ENCODE data around the gene SEC14L6.

GRCh38 chr22:30582788-30583545 is 36.4 kb upstream of the SEC14L6 start:
- no peak for TF ChIP-seq CTCF (IDR thresholded peaks at IDR 0.05; ENCODE audit: insufficient read depth, low read depth, low read length)
- TF ChIP-seq EZH2 (IDR thresholded peaks at IDR 0.05; ENCODE audit: insufficient read depth, low read length) = no peak
